NCI-H2171 (cell line): ENCODE results near the gene MAP3K14.
"Not testable (repeated sequence)": the region's sequence is repeated elsewhere in the genome, so short reads cannot be mapped to it uniquely, and the experiment has no call there.

Experiments used
- DNase-seq: peaks from one replicate; lab custom pipeline; 2025; lab: John Stamatoyannopoulos, UW

Gene MAP3K14

DNA sequence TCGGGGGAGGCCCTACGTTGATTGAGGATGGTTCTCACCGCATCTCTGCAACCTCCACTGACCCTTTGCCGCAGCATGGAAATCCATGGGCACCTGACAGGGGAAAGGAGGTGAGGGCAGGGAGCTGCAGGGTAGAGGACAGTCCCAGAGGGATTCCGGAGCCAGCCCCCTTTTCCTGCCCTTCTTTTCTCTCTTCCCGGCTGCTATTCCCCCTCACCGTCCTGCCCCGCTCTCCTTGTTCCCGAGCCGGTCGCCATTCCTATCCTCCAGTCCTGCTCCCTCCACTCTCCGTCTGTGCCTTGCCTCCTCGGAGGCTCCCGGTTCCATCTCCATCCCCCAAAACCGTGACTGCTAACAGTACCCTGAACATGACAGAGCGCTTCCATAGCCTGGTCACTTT, 59.7 kb downstream of the MAP3K14 start:
- no peak for DNase-seq

DNA sequence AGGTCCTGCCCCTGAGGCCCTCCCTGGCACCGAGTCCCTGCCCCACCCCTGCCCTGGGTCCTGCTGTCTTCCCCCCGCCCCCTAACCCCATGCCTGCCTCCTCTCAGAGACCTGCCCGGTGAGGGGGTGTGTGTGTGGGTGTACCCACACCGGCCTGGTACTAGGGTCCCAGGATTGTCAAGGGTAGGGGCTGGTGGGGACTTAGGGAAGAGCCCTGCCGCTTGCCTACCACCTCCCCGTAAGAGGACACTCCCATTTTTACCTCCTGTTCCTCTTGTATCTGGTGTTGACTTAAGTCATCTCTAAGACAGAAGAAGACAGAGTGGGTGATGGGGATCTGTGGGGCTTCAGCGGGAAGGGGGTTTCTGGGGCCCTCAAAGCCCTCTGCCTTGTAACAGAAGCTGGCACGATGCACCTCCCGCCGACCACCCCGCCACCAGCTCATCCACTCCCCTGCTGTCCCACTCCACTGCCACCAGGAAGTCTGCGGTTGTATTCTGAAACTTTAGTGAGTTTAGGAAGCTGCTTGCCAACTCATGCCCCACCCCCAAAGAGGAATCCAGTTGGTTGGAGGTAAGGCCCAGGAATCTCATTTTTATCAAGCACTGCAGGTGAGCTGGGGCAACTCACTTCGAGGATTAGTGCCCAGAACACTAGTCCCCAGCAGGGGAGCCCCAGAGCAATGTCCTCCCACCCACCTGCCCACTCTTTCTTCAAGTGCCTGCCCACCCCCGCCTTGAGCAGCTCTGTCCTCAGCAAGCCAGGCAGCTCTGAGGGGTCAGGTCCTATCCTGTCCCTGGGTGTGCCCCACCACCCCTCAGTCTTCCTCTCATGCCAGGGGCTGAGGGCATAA, 60.5 kb downstream of the MAP3K14 start:
- DNase-seq = no peak

DNA sequence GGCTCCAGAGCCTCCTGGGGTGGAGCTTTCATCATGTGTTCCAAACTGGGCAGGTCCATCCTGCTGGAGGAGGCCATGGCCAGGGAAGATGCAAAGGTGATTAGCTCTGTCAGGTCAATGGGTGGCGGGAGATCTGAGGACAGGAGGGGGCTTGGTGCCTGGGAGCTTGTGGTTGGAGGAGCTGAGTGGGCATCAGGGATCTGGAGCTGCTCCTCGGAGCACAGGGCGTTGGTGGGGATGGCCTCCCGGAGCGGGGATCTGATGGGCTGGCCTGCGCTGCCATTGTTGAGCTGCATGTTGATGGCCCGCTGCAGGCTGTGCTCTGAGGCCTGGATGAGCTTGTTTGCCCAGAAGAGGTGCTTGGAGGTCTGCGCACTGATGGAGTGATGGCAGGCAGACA, 61.5 kb downstream of the MAP3K14 start:
- DNase-seq = no peak

DNA sequence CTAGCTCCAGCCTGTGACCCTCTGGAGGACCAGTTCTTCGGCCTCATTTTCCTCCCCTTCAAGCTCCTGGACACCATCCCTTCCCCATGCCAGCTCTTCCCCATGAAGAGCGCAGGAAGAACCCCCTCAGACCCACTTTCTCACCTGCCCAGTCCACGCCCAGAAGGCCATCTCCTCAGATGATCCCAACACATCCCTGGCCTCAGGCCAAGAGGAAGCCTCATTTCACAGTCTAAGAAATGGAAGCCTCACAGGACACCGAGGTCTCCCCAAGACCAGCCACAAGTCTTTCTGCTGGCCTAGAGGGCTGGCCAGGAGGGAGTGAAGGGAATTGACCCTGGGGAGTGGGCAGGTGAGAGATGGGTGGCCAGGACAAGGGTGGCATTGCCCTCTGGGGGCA, 62.9 kb downstream of the MAP3K14 start:
- DNase-seq = no peak

DNA sequence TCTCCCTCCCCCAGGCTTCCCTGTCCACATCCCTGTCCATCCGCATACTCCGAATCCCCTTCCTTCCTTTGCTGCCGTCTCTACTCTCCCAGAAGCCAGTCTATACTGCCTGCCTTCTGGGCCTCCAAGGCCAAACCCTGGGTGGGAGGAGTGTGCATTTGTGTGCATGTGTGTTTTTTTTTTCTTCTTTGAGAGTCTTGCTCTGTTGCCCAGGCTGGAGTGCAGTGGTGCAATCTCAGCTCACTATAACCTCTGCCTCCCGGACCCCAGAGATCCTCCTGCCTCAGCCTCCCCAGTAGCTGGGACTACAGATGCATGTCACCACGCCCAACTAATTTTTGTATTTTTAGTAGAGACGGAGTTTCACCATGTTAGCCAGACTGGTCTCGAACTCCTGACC, 63.6 kb downstream of the MAP3K14 start:
- not testable (repeated sequence) for DNase-seq

DNA sequence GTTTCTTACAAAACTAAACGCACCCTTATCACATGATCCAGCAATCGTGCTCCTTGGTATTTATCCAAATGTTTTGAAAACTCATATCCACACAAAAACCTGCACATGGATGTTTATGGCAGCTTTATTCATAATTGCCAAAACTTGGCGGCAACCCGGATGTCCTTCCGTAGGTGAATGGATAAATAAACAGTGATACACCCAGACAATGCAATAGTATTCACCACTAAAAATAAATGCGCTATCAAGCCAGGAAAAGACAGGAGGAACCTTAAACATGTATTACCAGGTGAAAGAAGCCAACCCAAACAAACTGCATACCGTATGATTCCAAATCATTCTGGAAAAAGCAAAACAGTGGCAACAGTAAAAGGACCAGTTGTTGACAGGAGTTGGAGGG, 64.9 kb downstream of the MAP3K14 start:
- DNase-seq = no peak

DNA sequence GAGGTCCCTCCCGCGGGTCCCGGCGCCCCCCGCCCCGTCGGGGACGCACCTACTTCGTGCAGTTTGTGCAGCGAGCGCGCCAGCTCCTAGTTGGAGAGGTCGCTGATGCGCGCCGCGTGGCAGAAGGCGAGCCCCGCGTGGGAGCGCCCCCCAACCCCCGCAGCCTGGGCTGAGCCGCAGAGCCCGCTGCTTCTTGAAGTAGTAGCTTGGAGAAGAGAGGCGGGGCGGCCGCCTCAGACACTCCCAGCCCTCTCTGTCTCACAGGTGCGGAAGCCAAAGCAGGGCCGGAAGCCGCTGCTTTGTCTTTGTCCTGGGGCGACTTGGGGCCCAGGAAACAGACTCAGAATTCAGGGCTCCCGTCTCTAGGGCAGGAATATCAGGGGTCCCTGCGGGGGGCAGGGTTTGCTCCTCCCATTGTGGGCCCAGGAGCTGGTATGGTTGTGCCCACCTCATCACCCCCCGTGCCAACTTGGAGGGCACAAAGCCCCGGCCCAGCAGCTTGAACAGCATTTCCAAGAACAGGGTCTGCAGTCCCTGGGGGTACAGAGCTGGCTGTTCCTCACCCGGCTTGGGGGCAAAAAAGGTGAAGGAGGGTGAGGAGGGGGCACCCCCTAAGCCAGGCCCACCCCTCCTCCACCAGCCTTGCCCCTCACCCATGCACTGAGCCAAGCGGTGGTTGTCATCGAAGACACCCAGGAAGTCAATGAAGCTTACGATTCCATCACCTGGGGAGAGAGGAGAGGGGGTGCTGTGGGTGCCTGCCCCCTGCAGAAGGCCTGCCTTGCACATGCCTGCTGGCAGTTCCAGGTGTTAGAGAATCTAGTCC, 68.5 kb downstream of the MAP3K14 start:
- peak; percentile 38 for DNase-seq

DNA sequence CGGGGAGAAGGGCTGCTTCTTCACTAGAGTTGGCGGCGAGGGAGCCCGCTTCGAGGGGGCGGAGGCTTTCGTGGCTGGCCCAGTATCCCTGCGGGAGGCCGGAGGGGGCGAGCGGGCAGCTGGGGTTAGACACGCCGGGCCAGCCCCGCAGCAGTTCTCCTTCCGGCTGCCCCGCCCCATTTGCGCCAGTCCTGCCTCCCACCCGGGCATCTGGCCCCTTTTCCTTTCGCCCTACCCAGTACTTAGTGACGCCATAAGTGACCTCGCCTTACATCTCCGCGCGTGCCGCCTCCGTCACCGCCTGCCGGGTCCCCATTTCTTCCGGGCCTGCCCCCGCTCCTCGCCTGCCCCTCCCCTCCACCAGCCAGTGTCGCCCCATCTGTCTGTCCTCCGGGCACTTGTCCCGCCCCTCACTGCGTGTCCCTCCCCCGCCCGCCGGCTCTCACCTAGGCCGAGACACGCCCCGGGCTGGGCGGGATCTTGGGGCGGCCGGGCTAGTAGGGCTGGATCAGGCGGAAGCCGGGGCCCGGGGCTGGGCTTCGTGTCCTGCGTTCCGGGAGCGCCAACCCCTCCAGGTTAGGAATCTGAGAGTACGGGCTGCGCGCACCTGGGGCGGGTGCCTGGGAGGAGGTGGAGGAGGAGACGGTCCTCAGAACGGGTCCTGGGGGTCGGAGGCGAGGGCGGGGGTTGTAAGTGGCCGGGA, 69.2 kb downstream of the MAP3K14 start:
- peak; percentile 96 for DNase-seq

DNA sequence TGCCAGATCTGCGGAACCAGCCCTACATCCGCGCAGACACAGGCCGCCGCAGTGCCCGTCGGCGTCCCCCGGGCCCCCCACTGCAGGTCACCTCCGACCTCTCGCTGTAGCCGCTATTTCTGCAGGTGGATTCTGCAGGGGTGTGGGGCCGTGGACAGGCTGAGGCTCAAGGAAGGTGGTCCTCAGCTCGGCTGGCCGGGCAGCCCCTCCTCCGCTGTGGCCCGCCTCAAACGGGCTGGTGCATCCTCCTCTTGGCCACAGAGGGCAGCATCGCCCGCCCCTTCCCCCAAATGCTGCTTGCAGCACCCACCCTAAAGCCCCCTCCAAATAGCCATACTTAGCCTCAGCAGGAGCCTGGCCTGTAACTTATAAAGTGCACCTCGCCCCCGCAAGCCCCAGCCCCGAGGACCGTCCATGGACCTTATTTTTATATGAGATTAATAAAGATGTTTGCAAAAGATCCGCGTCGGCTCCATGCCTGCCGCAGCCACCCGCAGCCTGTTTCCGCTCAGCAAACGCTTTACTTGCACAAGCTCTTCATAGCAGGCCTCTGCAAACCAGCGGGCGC, 69.9 kb downstream of the MAP3K14 start:
- DNase-seq = peak; percentile 44

DNA sequence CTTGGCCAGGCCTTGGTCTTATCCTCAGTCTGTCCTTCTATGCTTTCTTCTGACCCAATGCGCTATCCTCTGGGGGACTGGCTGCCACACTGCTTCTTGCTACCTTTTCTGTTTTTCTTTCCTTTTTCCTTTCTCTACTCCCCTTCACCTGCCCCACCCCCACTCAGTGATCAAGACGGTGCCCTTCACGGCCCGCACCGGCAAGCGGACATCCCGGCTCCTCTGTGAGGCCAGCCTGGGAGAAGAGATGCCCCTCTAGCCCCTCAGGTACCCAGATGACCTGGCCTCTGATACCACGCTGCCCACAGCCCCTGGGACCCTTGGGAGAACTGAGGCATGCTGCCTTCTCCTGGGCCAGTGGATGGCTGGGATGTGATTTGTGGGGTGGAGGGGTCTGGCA, 70.5 kb downstream of the MAP3K14 start:
- no peak for DNase-seq

DNA sequence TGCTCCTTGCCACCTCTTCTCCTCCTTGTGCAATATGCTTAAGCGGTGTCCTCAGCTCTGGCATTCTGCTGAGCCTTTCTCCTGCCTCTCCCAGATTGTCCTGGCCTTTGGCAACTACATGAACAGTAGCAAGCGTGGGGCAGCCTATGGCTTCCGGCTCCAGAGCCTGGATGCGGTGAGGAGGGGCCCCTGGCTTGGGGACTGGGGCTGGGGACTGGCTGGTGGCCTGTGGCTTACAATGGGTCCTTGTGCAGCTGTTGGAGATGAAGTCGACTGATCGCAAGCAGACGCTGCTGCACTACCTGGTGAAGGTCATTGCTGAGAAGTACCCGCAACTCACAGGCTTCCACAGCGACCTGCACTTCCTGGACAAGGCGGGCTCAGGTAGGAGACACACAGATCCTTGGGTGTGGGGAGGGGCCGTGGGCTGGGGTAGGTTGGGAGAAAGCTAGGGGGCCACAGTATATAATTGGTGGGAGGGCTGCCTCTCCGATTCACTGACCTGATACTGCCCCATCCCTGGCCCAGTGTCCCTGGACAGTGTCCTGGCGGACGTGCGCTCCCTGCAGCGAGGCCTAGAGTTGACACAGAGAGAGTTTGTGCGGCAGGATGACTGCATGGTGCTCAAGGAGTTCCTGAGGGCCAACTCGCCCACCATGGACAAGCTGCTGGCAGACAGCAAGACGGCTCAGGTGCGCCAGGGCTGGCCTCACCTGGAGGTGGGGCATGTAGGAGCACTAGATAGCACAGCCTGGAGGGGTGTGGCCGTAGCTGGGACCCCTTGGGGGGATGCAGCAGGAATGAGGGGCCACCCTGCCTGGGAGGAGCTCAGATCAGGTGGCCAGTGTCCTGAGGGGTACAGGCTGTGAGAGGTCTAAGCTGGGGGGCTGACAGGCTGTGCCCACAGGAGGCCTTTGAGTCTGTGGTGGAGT, 71.8 kb downstream of the MAP3K14 start:
- no peak for DNase-seq

DNA sequence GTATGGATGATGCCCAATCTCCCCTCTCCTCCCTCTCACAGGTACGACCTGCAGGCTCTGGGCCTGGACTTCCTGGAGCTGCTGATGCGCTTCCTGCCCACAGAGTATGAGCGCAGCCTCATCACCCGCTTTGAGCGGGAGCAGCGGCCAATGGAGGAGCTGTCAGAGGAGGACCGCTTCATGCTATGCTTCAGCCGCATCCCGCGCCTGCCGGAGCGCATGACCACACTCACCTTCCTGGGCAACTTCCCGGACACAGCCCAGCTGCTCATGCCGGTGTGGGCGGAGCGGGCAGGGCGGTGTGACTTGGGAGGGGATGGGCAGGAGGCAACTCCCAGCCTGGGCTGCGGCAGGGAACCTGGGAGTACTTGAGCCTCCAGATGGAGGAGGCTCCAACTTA, 73.1 kb downstream of the MAP3K14 start:
- no peak for DNase-seq

DNA sequence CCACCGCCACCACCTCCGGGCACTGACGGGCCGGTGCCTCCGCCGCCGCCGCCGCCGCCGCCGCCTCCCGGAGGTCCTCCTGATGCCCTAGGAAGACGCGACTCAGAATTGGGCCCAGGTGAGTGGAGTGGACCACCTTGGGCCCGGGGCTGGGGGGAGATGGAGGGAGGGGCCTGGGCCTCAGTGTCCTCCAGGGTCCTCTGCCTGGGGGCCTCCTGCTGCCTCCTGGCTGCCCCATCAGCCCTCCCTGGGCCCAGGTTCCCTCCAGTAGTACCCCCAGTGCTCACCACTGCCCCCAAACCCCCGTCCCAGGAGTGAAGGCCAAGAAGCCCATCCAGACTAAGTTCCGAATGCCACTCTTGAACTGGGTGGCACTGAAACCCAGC, 74.8 kb downstream of the MAP3K14 start:
- DNase-seq = no peak

DNA sequence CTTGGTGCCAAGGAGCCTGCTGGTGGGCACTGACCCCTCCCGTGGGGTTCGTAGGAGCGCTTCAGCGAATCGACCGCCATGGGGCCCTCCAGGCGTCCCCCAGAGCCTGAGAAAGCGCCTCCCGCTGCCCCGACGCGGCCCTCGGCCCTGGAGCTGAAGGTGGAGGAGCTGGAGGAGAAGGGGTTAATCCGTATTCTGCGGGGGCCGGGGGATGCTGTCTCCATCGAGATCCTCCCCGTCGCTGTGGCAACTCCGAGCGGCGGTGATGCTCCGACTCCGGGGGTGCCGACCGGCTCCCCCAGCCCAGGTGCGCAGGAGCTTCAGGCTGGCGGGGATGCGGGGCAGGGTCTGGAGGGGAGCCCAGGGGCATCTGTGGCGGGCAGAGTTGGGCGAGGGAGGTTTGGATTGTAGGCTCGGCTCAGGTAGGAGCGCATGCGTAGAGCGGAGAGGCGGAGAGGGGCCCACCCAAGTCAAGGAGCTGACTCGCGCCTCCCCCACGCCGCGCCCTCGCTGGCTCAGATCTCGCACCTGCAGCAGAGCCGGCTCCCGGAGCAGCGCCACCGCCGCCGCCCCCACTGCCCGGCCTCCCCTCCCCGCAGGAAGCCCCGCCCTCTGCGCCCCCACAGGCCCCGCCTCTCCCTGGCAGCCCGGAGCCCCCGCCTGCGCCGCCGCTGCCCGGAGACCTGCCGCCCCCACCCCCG, 75.3 kb downstream of the MAP3K14 start:
- DNase-seq = peak; percentile 47

DNA sequence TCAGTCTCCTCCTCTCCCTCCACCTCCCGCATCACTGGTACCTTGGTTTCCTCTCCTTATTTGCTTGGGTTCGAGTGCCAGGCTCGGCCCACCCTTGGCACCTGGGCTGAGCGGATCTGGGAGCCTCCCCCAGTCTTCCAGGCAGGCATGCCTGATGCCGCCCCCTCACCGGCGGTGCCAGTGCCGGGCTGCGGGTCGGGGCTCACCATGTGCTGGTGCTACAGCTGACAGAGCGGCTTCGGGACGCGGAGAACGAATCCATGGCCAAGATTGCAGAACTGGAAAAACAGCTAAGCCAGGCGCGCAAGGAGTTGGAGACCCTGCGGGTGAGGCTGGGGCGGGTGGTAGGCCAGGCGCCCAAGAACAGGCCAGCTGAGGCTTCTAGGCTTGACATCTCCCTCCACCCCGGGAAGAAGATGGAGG, 75.9 kb downstream of the MAP3K14 start:
- no peak for DNase-seq

DNA sequence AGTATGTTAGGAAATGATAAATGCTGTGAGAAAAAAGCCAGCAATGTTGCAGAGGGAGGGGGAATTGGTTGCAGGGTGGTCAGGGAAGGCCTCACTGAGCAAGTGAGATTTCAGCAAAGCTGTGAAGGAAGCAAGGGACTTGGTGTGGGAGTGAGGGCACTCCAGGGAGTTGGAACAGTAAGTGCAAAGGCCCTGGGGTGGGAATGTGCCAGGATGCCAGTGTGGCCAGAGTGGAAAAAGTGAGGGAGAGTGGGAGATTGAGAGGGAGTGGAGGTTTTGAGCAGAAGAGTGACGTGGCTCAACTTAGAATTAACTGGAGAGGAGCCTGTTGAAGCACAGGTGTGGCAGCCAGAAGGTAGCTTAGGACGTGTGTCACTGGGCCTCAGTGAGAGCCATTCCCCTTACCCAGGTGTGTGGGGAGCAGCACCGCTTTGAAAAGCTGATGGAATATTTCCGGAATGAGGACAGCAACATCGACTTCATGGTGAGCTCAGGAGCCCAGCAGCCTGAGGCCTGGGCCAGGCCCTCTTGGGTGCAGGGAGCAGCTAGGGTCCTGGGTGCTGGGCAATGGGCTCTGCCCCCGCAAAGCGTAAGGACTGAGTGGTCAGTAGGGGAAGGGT, 78.6 kb downstream of the MAP3K14 start:
- no peak for DNase-seq

DNA sequence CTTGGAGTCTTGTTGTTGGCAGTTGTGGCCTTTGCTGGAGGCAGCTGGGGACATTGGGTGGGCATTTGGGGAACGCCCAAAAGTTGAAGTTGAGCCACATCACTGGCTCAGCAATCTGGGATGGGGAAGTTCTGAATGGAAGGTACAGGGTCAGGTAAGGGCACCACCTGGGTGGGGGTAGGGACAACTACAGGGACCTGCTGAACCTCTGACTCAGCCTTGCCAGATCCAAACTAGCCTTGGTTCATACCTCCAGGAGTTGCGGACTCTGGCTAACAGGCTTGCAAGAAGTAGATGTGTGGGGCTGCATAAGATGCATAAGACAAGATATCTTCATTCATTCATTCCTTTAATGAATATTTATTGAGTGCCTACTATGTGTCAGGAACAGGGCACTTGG, 79.1 kb downstream of the MAP3K14 start:
- DNase-seq = no peak

DNA sequence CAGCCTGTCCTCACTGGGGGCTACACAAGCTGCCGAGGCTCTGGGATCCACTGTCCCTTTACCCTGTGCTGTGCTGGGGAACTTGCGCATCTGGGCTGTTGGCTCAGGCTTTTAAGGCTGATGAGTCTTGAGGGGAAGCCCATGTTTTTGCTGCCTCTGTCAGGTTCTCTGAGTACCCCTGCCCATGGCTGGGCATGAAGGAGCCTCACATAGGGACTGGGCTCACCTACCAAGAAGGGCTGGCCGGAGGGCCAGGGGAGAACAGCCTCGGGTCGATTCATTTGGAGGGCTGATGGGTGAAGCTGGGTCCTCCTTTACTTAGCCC, 80.6 kb downstream of the MAP3K14 start:
- no peak for DNase-seq

DNA sequence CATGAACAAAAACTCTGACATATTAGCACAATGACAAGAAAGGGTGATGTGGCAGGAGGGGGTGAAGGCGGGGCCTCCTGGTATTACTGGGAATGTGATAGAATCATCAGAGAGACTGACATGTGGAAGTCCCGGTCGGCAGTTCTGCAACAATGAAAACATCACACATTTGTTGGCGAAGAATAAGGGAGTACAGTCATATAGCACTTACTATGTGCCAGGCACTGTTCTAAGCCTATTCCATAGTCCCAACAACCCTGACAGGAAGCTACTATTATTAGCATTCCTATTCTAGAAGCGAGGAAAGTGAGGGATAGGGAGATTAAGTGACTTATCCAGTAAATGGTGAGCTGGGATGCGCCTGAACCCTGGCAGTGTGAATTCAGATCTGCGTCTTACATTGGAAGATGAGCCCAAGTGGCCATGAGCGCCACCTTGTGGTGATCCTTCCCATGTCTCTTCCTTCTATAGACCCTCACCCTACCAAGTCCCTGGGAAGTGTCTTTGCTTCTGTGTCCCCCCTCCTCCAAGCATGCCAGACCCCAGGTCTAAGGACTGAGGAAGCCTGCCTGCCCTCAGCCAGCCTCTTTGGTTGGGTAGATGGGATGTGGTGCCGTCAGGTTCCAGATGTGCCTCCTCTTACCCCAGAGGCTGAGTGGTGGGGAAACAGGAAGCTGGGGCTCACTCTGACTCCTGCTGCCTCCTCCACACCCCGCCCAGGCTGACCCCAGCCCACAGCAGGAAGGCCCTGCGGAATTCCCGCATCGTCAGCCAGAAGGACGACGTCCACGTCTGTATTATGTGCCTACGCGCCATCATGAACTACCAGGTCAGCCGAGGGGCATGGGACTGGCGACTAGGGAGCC, 81.2 kb downstream of the MAP3K14 start:
- no peak for DNase-seq
